SK-N-SH treated with all-trans-retinoic acid at 6 μM for 48 hours (cell line): ENCODE results near the gene COA7.

Experiments
- ATAC-seq: fragments of 200-7000 bp; cut with Tn5 transposase; 3 replicates; pipeline ENCODE4 v1.9.1; 2020; ENCODE audit warnings: mild to moderate bottlenecking, moderate library complexity
- BACH2 ChIP-seq: fragments of 250-450 bp; sonication (Bioruptor Pico); IDR thresholded peaks from 2 replicates; pipeline ENCODE4 v1.9.0; 2021; ENCODE audit warnings: mild to moderate bottlenecking, borderline replicate concordance
- CREB5 ChIP-seq: fragments of 250-450 bp; sonication (Bioruptor Pico); IDR thresholded peaks from 2 replicates; pipeline ENCODE4 v1.5.1; 2020; ENCODE audit warnings: low read depth, mild to moderate bottlenecking, moderate library complexity
- CSDC2 ChIP-seq: fragments of 250-450 bp; sonication (Bioruptor Pico); IDR thresholded peaks from 2 replicates; pipeline ENCODE4 v1.5.0; 2020; ENCODE audit warnings: mild to moderate bottlenecking, moderate library complexity
- ESRRG ChIP-seq: fragments of 250-450 bp; sonication (Bioruptor Pico); IDR thresholded peaks from 2 replicates; pipeline ENCODE4 v1.6.1; 2021; ENCODE audit warnings: mild to moderate bottlenecking
- GLIS3 ChIP-seq: fragments of 250-450 bp; sonication (Bioruptor Pico); IDR thresholded peaks from 2 replicates; pipeline ENCODE4 v1.5.0; 2020; ENCODE audit warnings: mild to moderate bottlenecking, moderate library complexity
- ISL1 ChIP-seq: fragments of 250-450 bp; sonication (Bioruptor Pico); IDR thresholded peaks from 2 replicates; pipeline ENCODE4 v2.1.2; 2022; ENCODE audit warnings: mild to moderate bottlenecking, moderate library complexity
- OSR1 ChIP-seq: fragments of 250-450 bp; sonication (Bioruptor Pico); IDR thresholded peaks from 2 replicates; pipeline ENCODE4 v1.8.0; 2022; ENCODE audit warnings: moderate library complexity, mild to moderate bottlenecking, inconsistent platforms
- PATZ1 ChIP-seq: fragments of 250-450 bp; sonication (Bioruptor Pico); IDR thresholded peaks from 2 replicates; pipeline ENCODE4 v1.8.0; 2020; ENCODE audit warnings: mild to moderate bottlenecking, moderate library complexity, borderline replicate concordance
- POU6F1 ChIP-seq: fragments of 250-450 bp; sonication (Bioruptor Pico); IDR thresholded peaks from 2 replicates; pipeline ENCODE4 v1.8.0; 2021; ENCODE audit warnings: low read depth, mild to moderate bottlenecking, moderate library complexity, borderline replicate concordance
- PPARA ChIP-seq: fragments of 250-450 bp; sonication (Bioruptor Pico); IDR thresholded peaks from 2 replicates; pipeline ENCODE4 v1.5.0; 2020; ENCODE audit warnings: mild to moderate bottlenecking, borderline replicate concordance
- RARB ChIP-seq: fragments of 250-450 bp; sonication (Bioruptor Pico); IDR thresholded peaks from 2 replicates; pipeline ENCODE4 v1.8.0; 2021; ENCODE audit warnings: mild to moderate bottlenecking, moderate library complexity
- SNAI2 ChIP-seq: fragments of 250-450 bp; sonication (Bioruptor Pico); IDR thresholded peaks from 2 replicates; pipeline ENCODE4 v1.5.0; 2020; ENCODE audit warnings: mild to moderate bottlenecking, moderate library complexity
- TCF4 ChIP-seq: fragments of 250-450 bp; sonication (Bioruptor Pico); IDR thresholded peaks from 2 replicates; pipeline ENCODE4 v1.8.0; 2021; ENCODE audit warnings: mild to moderate bottlenecking, moderate library complexity, borderline replicate concordance
- TOX ChIP-seq: fragments of 250-450 bp; sonication (Bioruptor Pico); IDR thresholded peaks from 2 replicates; pipeline ENCODE4 v1.8.0; 2021; ENCODE audit warnings: mild to moderate bottlenecking, moderate library complexity, borderline replicate concordance
- TSHZ2 ChIP-seq: fragments of 250-450 bp; sonication (Bioruptor Pico); IDR thresholded peaks from 2 replicates; pipeline ENCODE4 v1.5.0; 2020; ENCODE audit warnings: mild to moderate bottlenecking, moderate library complexity
- ZC3H10 ChIP-seq: fragments of 250-450 bp; sonication (Bioruptor Pico); IDR thresholded peaks from 2 replicates; pipeline ENCODE4 v1.5.1; 2021; ENCODE audit warnings: mild to moderate bottlenecking, moderate library complexity
- ZFP3 ChIP-seq: fragments of 250-450 bp; sonication (Bioruptor Pico); IDR thresholded peaks from 2 replicates; pipeline ENCODE4 v1.5.0; 2020; ENCODE audit warnings: mild to moderate bottlenecking, moderate library complexity
- ZFP30 ChIP-seq: fragments of 450-650 bp; formaldehyde crosslinking; IDR thresholded peaks from 2 replicates; pipeline ENCODE4 v1.5.0; 2022; ENCODE audit warnings: mild to moderate bottlenecking, moderate library complexity
- ZNF565 ChIP-seq: fragments of 450-650 bp; formaldehyde crosslinking; conservative IDR thresholded peaks from 2 replicates; pipeline ENCODE4 v1.5.0; 2020; ENCODE audit warnings: low read depth, mild to moderate bottlenecking, moderate library complexity
- ZNF70 ChIP-seq: fragments of 450-650 bp; formaldehyde crosslinking; IDR thresholded peaks from 2 replicates; pipeline ENCODE4 v1.5.0; 2020; ENCODE audit warnings: mild to moderate bottlenecking, moderate library complexity
- ZNF8 ChIP-seq: fragments of 450-650 bp; formaldehyde crosslinking; IDR thresholded peaks from 2 replicates; pipeline ENCODE4 v1.5.0; 2020; ENCODE audit warnings: mild to moderate bottlenecking, moderate library complexity

Gene COA7

GRCh38 chr1:52683367-52683940, 14.7 kb downstream of the COA7 start:
- ATAC-seq: no peak
- TF ChIP-seq BACH2 (CRISPR knock-in tag): no peak
- no peak for TF ChIP-seq TSHZ2 (CRISPR knock-in tag)
- no peak for TF ChIP-seq GLIS3
- TF ChIP-seq ZFP3 (CRISPR knock-in tag): no peak
- TF ChIP-seq TOX: no peak
- no peak for TF ChIP-seq ZNF8 (CRISPR knock-in tag)
- no peak for TF ChIP-seq CREB5 (CRISPR knock-in tag)
- TF ChIP-seq OSR1 (CRISPR knock-in tag): no peak
- no peak for TF ChIP-seq ESRRG (CRISPR knock-in tag)
- TF ChIP-seq SNAI2 (CRISPR knock-in tag): no peak
- TF ChIP-seq POU6F1 (CRISPR knock-in tag): no peak
- TF ChIP-seq RARB (CRISPR knock-in tag): no peak
- no peak for TF ChIP-seq ZC3H10 (CRISPR knock-in tag)
- no peak for TF ChIP-seq TCF4 (CRISPR knock-in tag)
- no peak for TF ChIP-seq PATZ1 (CRISPR knock-in tag)
- no peak for TF ChIP-seq ISL1
- TF ChIP-seq ZNF565: no peak

- ATAC-seq: no peak
- TF ChIP-seq ISL1 (no peak), RARB (CRISPR knock-in tag) (no peak), ZC3H10 (CRISPR knock-in tag) (no peak), ESRRG (CRISPR knock-in tag) (no peak), TOX (no peak), ZNF8 (CRISPR knock-in tag) (no peak), GLIS3 (no peak), POU6F1 (CRISPR knock-in tag) (no peak), ZFP30 (no peak), ZNF70 (CRISPR knock-in tag) (no peak), SNAI2 (CRISPR knock-in tag) (no peak), PPARA (CRISPR knock-in tag) (no peak), TSHZ2 (CRISPR knock-in tag) (no peak), ZNF565 (no peak), CSDC2 (CRISPR knock-in tag) (no peak)
Measured at GRCh38 chr1:52681136-52681535, 17.0 kb downstream of the COA7 start.
